Fibroblast of lung (primary cell): ENCODE data around the gene GRIN1. TPM values are rescaled to one million over a fixed set of nuclear protein-coding genes. Genes with fewer than 3 reads are reported as not detected.

ENCODE experiments used
- DNase-seq, 2 donors: peaks; one replicate each; pipeline versions ENCODE4 v3.0.0 to v3.0.0-alpha.2; 2010; ENCODE audit warnings: low read depth in 2 of 2
- H2AFZ ChIP-seq: 2 replicates; pipeline ENCODE4 v1.5.1; 2012; ENCODE audit warnings: low read length, control low read depth, inconsistent platforms
- H3K27ac ChIP-seq: 2 replicates; pipeline ENCODE4 v1.5.1; 2011; ENCODE audit warnings: low read length, control low read depth; ENCODE audit not compliant: insufficient read depth
- H3K27me3 ChIP-seq: 2 replicates; pipeline ENCODE4 v1.5.1; 2011; ENCODE audit warnings: mild to moderate bottlenecking, low read length; ENCODE audit not compliant: control insufficient read depth, insufficient read depth
- H3K36me3 ChIP-seq: 2 replicates; pipeline ENCODE4 v1.5.1; 2011; ENCODE audit warnings: low read length; ENCODE audit not compliant: control insufficient read depth, insufficient read depth
- H3K4me1 ChIP-seq: 2 replicates; pipeline ENCODE4 v1.5.1; 2011; ENCODE audit warnings: low read length; ENCODE audit not compliant: control insufficient read depth, insufficient read depth; ENCODE audit errors: extremely low read depth
- H3K4me2 ChIP-seq: 2 replicates; pipeline ENCODE4 v1.5.1; 2011; ENCODE audit warnings: low read length, control low read depth; ENCODE audit not compliant: insufficient read depth; ENCODE audit errors: extremely low read depth
- H3K4me3 ChIP-seq, 4 experiments: fragments of 200-600 bp in 1 of 4; sonication (generic) in 1 of 4; replicated peaks in 1 of 4; 2 replicates each; pipeline ENCODE4 v1.5.1; 2011 to 2016; ENCODE audit warnings: low read length in 4 of 4, low read depth in 3 of 4, mild to moderate bottlenecking in 3 of 4, control low read depth in 2 of 4, inconsistent platforms in 1 of 4, mixed read lengths in 1 of 4; ENCODE audit not compliant: insufficient read depth in 1 of 4; ENCODE audit errors: control extremely low read depth in 1 of 4
- H3K79me2 ChIP-seq: 2 replicates; pipeline ENCODE4 v1.5.1; 2012; ENCODE audit warnings: mild to moderate bottlenecking, low read length, inconsistent platforms; ENCODE audit not compliant: control insufficient read depth, insufficient read depth
- H3K9ac ChIP-seq: 2 replicates; pipeline ENCODE4 v1.5.1; 2011; ENCODE audit warnings: mild to moderate bottlenecking, low read length, control low read depth; ENCODE audit not compliant: insufficient read depth
- H3K9me3 ChIP-seq: 2 replicates; pipeline ENCODE4 v1.5.1; 2012; ENCODE audit warnings: low read depth, low read length; ENCODE audit not compliant: control insufficient read depth, insufficient read depth
- H4K20me1 ChIP-seq: 2 replicates; pipeline ENCODE4 v1.5.1; 2011; ENCODE audit warnings: low read length; ENCODE audit not compliant: control insufficient read depth, insufficient read depth; ENCODE audit errors: extremely low read depth
- EZH2 ChIP-seq: IDR thresholded peaks from 2 replicates; pipeline ENCODE4 v1.5.1; 2012; ENCODE audit warnings: low read length, control low read depth, mild to moderate bottlenecking; ENCODE audit errors: missing control alignments
- polyA plus RNA-seq, 2 donors: library from polyadenylated mRNA; depleted of rRNA in 1 of 2; stranded (reverse) in 1 of 2; unstranded in 1 of 2; fragments of >200 nt; gene quantifications; 2 replicates each; pipeline ENCODE4 v1.2.1, GENCODE V29; 2011 to 2012; ENCODE audit warnings: missing spikeins in 1 of 2
- total RNA-seq: library from RNA; depleted of rRNA; stranded (reverse); fragments of >200 nt; gene quantifications from 2 replicates; pipeline ENCODE4 v1.2.1, GENCODE V29; 2014
- TF ChIP-seq, protein P1 (sequence below), 2 donors: IDR thresholded peaks in 1 of 2; conservative IDR thresholded peaks in 1 of 2; 1 replicate in 1 of 2; 2 replicates in 1 of 2; pipeline ENCODE4 v1.5.1; 2011 to 2012; ENCODE audit warnings: low read length in 2 of 2, control low read depth in 1 of 2, inconsistent platforms in 1 of 2, low read depth in 1 of 2, mild to moderate bottlenecking in 1 of 2

The GRIN1 gene
- total and polyA plus RNA-seq, 2 donors (not counting 1 experiment from before 2014, with no cell fraction given), result under 0.01 to 0.08 TPM

GRCh38 chr9:137168573-137168903, 29.6 kb downstream of the GRIN1 start:
- no peaks in the 10 kb centered on the region for H3K79me2 ChIP-seq
- H4K20me1 ChIP-seq, result no peaks in the 10 kb centered on the region
- no peaks in the 10 kb centered on the region for H3K36me3 ChIP-seq
- TF ChIP-seq EZH2, result peak; percentile 24
- TF ChIP-seq, protein P1, sequence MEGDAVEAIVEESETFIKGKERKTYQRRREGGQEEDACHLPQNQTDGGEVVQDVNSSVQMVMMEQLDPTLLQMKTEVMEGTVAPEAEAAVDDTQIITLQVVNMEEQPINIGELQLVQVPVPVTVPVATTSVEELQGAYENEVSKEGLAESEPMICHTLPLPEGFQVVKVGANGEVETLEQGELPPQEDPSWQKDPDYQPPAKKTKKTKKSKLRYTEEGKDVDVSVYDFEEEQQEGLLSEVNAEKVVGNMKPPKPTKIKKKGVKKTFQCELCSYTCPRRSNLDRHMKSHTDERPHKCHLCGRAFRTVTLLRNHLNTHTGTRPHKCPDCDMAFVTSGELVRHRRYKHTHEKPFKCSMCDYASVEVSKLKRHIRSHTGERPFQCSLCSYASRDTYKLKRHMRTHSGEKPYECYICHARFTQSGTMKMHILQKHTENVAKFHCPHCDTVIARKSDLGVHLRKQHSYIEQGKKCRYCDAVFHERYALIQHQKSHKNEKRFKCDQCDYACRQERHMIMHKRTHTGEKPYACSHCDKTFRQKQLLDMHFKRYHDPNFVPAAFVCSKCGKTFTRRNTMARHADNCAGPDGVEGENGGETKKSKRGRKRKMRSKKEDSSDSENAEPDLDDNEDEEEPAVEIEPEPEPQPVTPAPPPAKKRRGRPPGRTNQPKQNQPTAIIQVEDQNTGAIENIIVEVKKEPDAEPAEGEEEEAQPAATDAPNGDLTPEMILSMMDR (conservative IDR thresholded peaks at IDR 0.05 in 1 of 2, IDR thresholded peaks at IDR 0.05 in 1 of 2; ENCODE audit: low read depth in 1 of 2, low read length in 2 of 2), result no peak
- H3K4me3 ChIP-seq, result no peak overlapping the region
- H3K9ac ChIP-seq, result no peak overlapping the region
- H3K9me3 ChIP-seq, result no peaks in the 10 kb centered on the region
- DNase-seq, result no peak
- H3K27me3 ChIP-seq, result peaks cover 41% of the 10 kb centered on the region
- H3K4me1 ChIP-seq, result no peaks in the 10 kb centered on the region
- H3K27ac ChIP-seq, result no peak overlapping the region
- no peak overlapping the region for H2AFZ ChIP-seq
- H3K4me2 ChIP-seq, result no peak overlapping the region

DNA sequence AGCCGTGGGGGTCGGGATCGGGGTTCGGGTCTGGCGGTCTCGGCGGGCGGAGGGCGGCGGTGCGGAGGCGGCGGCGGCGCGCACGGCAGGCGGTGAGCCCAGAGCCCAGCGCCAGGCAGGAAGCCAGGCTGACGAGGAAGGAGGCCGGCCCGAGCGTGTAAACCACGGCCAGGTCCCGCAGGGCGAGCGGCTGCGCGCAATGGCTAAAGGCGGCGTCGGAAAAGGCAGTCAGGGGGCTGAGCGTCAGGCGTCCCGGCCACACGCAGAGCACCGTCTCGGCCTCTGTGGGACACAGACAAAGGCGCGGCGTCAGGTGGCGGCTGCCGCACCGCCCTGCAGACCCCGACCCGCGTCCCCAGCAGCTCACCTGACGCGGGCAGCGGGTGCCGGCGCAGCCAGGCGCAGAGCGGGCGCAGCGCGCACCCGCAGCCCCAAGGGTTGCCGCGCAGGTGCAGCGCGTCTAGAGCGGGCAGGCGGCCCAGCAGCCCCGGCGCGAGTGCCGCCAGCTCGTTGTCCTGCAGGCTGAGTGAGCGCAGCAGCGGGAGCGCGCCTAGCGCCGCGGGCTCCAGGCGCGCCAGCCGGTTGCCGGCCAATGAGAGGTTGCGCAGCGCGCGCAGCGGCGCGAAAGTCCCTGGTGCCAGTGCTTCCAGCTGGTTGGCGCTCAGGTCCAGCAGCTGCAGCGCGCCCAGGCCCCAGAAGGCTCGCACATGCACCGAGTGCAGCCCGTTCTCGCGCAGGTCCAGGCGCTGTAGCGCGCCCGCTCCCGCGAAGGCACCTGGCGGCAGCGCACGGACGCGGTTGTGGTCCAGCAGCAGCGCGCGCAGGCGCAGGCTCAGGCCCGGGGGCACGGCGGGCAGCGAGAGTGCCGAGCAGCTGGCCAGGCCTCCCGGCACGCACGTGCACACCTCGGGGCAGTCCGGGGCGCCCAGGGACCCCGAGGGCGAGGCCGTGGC, 30.2 kb downstream of the GRIN1 start:
- Histone ChIP-seq H2AFZ (no peak overlapping the region), H3K9me3 (no peaks in the 10 kb centered on the region), H3K4me3 (no peak overlapping the region), H3K36me3 (no peaks in the 10 kb centered on the region), H3K27ac (no peak overlapping the region), H4K20me1 (no peaks in the 10 kb centered on the region), H3K9ac (no peak overlapping the region), H3K4me2 (peak overlapping the region; percentile 35), H3K27me3 (peaks cover 35% of the 10 kb centered on the region), H3K79me2 (no peaks in the 10 kb centered on the region), H3K4me1 (no peaks in the 10 kb centered on the region)
- peak; percentile 96 for TF ChIP-seq EZH2
- TF ChIP-seq, protein P1 (conservative IDR thresholded peaks at IDR 0.05 in 1 of 2, IDR thresholded peaks at IDR 0.05 in 1 of 2; ENCODE audit: low read depth in 1 of 2, low read length in 2 of 2), result no peak
- DNase-seq, result peak; percentile 18 to 38

DNA sequence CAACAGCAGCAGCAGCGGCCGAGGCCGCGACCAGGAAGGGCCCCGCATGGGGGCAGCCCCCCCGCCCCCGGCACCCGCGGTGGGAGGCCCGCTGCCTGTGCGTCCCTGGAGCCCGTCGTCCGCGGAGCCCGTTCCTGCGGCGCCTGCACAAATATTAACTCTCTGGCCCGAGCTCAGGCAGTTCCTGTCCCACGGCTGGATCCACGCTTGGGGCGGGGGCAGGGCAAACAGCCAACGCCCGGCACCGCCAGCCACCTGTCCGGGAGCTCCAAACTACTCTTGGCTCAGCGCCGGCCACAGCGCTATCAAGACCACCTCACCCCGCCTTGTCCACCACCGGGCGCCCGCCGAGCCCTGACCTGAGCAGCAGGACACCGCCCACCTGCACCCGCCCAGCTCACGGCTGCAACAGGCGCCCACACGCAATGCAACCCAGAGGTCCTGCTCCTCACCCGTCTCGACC, 31.0 kb downstream of the GRIN1 start, which contains the start of gene LRRC26:
Gene LRRC26 (minus strand): TSS at position 156 of the 463 bp plus-strand sequence. CDS start 108 bp downstream, at position 48.
- H3K9me3 ChIP-seq, result no peaks in the 10 kb centered on the region
- no peaks in the 10 kb centered on the region for H3K36me3 ChIP-seq
- no peak within 1 kb of the TSS for H3K9ac ChIP-seq
- H3K4me3 ChIP-seq, result no peak within 1 kb of the TSS
- H3K4me2 ChIP-seq, result peak within 1 kb of the TSS; percentile 35
- H3K27ac ChIP-seq, result no peak within 1 kb of the TSS
- no peaks in the 10 kb centered on the region for H4K20me1 ChIP-seq
- no peak for DNase-seq
- no peak for TF ChIP-seq EZH2
- TF ChIP-seq, protein P1 (conservative IDR thresholded peaks at IDR 0.05 in 1 of 2, IDR thresholded peaks at IDR 0.05 in 1 of 2; ENCODE audit: low read depth in 1 of 2, low read length in 2 of 2), result no peak
- no peaks in the 10 kb centered on the region for H3K79me2 ChIP-seq
- H2AFZ ChIP-seq, result no peak within 1 kb of the TSS
- H3K27me3 ChIP-seq, result peaks cover 32% of the 10 kb centered on the region
- H3K4me1 ChIP-seq, result no peaks in the 10 kb centered on the region
